ENCODE results near the gene SNX22.

Gene SNX22

DNA sequence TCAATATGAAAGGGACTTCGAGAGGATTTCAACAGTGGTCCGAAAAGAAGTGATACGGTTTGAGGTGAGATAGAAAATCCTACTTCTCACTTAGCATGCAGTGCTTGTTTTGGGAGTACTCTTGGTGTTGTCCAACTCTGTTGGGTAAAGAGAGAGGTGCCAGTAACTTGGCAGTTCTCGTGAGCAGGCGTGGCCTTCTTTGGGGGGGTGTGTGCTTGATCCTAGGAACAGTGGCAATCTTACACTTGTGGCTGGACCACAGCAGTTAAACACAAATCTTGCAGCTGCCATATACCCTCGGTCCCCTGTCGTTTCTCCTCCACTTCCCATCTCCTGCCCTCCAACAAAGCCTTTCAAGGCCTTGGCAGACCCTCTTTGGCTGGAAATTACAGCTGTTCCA, 15.2 kb upstream of the SNX22 start:
- DNase-seq: no peak

DNA sequence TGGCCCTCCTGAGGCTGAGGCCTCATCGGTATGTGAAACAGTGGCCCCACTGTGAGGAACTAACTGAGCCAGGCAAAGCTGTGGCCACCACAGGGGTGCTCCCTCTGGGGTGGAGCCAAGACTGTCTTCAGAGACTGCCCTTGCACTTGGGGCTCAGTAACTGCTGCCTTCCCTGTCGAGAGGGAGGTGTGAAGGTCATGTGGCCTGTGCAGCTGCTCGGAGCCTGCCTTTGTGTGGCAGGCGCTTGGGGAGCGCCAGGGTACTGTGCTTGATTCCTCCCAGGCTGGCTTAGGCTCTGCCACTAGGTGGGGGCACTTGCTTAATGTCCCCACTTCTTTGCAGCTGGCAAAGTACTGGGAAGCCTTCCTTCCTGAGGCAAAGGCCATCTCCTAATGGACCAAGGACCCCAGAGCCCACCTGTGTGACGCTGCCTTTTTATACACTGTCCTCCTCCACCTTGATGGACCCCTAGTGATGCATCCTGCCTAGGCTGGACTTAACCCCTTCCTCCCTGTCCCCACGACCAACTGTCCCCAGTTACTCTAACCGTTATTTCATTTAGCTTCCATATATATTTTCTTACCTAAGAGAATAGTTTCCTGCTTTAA, 14.2 kb upstream of the SNX22 start:
- DNase-seq: no peak

DNA sequence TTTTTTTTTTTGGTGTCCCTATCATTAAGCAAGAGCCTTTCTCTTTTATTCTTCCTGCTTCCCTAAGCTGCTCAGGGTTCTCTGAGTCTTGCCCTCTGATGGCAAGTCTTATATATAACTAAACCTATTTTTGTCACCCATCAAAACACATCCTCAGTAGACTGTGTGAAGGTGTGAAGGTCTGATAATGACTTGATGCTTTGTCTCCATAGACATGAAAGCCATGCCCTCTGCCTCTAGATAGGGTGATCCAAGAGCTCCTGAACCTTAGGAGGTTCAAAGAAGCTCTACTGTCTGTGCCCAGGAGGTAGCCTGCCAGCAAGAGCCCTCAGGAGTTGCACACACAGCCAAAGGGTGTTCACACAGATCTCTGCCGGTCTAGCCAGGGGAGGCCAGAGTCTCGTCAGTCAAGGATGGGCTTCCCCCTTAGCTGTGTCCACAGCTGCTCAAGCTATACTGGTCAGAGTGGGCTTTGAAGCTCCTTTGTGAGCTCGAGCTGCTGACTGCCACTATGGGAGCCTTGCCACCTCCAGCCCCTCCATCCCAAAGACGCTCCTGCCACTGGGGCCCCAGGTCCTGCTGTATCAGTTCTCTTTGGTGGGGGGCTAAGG, 13.1 kb upstream of the SNX22 start:
- no peak for DNase-seq

DNA sequence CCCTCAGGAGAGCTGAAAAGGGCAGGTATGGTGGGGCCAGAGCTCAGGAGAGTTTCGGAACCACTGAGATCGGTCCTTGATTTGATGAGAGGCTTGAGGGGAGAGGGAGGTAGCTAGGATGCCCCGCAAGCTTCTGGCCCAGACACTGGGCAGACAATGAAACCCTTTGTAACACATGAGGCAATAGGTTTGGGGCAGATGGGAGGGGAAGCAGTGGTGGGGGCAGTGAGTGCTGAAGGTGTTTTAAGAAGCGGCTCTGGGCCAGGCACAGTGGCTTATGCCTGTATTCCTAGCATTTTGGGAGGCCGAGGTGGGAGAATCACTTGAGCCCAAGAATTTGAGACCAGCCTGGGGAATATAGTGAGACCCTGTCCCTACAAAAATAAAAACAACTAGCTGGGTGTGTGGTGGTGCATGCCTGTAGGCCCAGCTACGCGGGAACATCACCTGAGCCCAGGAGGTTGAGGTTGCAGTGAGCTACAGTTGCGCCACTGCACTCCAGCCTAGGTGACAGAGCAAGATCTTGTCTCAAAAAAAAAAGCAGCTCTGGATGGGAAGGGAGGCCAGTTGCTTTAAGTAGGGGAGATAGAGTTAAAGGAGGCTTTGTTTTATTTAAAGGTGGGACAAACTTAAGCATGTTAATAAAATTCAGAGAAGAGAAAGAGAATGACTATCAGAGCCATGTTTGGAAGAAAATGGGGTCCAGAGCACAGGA, 9.6 kb upstream of the SNX22 start:
- no peak for DNase-seq

DNA sequence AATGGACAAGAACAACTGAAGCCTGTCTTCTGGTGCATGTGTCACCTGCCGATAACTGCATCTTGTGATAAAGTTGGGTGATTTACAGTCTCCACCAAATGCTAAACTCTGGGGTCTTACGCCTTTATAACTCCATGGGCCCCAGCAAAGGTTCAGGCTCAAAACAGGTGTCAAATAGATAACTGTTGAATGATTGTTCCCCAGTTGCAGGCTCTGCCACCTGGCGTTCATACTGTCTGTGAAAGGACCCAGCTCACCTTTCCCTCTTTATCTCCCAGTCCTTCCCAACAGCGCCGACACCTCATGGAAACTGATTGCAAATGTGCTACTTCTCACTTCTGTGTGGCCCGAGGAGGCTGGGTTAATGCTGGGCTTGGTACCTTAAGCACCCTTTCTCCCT, 8.3 kb upstream of the SNX22 start:
- no peak for DNase-seq

DNA sequence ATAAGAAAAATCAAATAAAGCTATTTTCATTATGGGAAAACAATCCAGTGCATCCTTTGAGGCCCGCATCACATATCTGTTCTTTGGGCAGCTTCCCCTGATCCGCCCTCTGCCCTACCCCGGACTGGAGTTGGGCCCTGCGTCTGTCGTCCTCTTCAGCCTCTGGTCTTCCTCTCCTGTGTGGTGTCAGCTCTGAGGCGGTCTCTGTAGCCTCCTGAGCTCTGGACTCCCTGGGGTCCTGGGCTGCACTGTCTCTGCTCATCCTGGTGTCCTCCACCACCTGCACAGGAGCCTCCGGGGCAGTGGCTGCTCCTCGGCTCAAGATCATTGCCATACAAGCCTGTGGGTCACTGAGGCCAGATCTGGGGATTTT, 7.4 kb upstream of the SNX22 start:
- no peak for DNase-seq

DNA sequence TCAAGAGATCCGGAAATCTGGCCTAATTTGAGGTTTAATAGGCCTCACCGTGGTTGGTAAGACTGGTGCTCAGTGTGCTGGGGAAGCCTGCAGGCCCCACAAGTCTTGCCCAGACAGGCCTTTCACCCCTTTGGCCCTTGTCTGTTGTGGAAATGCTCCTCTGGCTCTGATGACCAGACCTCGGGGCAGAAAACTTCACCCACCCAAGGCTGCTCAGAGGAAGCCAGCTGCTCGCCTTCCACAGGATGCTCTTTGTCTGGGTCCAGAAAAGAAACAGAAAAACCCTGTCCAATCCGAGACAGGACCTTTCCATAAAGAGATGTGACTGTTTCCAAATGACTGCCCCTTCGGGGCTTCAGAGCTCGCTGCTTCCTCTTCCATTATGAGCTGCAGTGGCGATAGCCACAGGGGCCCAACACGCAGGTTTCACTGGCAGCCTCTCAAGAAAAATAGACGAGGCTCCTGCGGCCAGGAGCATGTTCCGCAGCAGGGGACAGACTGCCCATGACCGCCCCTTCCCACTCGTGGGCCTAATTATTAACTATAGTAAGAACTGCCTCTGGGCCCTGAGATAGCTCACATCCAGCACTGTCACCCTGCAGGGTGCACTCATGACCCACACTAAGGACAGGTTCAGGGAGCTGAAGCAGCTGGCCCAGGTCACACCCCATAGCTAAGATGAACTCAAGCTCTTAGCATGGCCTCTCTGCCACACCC, 6.8 kb upstream of the SNX22 start:
- no peak for DNase-seq

DNA sequence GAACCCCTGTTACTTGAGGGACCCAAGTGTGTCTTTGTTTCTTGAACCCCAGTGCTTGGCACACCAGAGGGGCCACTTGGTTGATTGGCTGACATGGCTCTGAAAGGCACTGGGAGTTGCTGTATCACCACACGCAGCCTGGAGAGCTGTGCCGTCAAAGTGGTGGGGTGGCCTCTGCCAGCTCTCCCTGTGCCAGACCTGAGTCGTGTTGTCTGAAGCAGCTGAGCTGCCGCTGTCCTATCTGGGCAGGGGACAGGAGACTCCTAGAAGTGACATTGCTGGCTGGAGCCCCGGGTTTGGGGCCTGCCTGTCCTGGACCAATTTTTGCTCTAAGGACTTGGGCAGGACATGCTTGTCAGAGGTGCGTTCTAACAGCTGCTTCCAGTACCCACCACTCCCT, 5.5 kb upstream of the SNX22 start:
- DNase-seq: no peak

DNA sequence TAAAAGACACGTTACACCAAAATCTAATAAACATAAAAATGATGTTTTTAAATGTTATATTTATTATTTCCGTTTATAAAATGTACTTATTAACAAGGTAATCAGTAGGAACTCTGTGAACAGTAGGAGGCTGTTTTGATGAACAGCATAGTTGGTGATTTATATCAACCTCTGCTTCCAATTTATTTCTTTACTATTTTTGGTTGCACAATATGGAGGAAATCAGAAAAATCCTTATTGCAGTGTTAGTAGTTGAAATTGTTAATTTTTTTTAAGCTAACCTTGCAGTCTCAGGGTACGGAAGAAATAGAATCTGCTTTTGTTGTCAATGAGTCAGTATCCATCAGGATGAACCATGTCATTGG, 5.0 kb upstream of the SNX22 start:
- DNase-seq: no peak

DNA sequence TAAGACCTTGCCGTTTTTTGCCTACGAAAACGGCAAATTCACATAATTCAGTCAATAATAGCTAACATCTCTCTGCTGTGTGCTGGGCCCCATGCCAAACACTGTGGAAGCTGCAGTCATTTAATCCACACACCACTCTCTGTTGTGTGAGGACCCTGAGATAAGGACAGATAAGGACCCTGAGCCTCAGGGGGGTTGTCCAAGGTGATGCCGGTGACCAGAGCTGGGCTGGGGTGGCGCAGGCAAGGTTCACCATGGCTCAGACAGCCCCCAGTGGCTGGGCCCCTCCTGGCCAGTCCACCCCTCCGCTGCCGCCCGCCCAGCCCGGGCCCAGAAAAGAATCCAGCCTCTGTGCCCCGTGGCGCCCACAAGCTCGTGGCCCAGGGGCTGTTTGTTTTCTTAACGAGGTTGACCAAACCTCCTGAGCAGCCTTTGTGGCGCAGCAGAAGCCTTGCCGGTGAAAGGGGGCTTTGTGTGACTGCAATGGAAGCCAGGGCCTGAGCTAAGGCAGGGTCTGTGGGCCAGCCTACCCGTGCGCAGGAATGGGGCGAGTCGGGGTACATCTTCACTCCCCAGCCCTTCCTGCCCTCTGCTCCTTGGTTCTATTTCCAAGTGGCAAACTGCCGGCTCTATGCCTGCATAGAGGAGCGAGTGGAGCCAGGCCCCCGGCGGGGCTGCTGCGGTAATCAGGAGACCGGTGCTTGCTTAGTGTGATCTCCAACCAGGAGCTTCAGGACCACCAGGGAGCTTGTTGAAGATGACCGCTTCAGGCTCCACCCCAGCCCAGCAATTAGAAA, 4.4 kb upstream of the SNX22 start:
- DNase-seq: no peak

DNA sequence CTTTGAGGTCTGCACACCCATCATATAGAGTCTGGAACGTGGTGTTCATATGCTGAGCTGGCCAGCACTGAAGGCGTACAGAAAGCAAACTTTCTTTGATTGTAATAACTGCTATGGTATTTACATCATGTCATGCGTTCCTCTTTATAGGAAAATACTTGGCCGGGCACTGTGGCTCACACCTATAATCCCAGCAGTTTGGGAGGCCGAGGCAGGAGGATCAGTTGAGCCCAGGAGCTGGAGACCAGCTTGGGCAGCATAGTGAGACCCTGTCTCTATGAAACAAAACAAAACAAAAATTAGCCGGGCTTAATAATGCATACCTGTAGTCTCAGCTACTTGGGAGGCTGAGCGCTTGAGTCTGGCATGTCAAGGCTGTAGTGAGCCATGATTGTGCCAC, 3.4 kb upstream of the SNX22 start:
- DNase-seq: no peak

DNA sequence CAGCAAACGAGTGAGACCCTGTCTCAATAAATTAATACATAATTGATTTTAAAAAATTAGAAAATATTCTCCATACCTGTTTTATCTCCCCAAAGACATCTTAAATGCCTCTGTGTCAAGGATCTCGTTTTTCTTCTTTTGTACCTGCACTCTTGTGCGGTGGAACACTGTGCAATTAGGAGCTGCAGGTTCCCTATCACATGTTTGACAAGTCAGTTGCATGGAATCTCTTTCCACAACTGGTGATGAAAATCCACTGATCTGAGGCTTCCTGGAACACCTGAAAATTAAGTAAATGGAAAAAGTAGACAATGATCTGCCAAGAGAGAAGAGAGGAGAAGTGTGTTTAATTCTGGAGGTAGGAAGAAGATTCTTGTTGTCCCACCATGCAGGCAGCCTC, 3.0 kb upstream of the SNX22 start:
- no peak for DNase-seq

DNA sequence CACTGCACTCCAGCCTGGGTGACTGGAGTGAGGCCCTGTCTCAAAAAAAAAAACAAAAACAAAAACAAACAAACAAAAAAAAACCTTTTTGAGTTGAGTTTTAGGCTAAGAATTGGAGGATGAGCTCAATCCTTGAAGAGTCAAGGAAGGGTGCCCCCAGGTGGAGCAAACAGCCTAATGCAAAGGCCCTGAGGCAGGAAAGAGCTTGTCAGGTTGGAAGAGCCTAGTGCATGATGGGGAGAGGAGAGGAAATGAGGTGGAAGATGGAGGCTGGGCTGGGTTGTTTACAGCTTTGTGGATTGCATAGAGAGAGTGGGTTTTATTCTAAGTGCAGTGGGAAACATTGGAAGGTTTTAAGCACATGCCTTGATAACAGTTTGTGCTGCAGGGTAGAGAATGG, 2.1 kb upstream of the SNX22 start:
- no peak for DNase-seq

DNA sequence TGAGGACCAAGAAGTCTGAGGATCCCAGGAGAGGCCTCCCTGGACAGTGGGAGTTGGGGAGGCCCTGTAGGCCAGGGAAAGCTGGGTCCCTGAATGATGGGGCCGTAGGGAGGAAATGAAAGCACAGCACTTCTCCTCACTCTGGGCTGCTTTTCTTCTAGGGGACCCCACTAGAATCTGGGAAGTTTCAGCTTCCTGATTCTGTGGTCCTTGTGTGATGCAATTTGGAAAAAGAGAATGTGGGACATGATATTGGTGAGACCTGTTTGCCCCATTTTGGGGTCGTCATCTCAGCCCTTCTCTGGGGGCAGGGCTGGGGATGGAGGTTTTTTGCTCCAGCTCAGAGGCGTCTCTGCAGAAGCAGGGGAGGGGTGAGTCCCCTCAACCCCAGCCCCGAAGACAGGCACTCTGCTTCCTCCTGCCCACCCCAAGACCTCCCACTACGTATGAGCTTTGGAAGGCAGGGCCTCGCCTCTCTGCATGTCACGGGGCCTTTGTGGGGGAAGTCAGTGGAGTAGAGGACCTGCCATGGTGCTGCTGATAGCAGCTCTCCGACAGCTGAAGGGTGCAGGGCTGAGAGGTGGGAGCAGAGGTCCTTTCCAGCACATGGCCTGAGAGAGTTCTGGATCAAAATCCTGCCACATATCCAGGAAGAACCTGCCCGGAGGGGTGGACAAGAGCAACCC, 1.5 kb upstream of the SNX22 start:
- no peak for DNase-seq

DNA sequence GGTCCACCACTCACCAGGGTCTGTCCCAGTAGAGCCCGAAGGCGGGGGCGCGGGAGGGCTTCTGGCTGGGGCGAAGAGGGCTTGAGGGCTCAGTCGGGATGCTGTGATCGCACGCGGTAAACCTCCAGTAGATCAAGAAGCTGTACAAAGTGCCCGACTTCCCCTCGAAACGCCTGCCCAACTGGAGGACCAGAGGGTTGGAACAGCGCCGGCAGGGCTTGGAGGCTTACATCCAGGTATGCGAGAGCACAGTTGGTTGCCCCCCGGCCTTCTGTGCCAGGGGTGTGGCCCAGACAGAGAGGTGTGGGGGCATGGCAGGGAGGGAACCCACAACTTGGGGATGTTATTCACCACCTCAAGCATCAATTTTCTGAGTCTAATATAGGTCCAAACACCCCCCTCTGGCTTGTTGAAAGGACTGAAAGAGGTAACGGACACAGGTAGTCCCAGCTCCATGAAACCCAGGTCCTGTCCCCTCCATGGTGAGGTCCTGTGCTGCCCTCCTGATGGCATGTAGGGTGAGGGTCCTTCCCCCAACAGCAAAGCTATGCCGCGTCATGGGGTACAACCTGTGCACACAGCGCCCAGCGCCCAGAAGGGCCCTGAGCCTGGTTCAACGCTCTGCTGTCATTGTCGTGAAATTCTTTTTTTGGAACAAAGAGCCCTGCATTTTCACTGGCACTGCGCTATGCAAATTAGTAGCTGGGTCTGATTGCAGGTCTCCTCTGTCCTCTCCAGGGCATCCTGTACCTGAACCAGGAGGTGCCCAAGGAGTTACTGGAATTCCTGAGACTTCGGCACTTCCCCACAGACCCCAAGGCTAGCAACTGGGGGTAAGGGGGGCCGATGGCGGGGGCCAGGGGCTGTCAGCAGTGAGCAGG, 1.2 kb downstream of the SNX22 start:
- no peak for DNase-seq

DNA sequence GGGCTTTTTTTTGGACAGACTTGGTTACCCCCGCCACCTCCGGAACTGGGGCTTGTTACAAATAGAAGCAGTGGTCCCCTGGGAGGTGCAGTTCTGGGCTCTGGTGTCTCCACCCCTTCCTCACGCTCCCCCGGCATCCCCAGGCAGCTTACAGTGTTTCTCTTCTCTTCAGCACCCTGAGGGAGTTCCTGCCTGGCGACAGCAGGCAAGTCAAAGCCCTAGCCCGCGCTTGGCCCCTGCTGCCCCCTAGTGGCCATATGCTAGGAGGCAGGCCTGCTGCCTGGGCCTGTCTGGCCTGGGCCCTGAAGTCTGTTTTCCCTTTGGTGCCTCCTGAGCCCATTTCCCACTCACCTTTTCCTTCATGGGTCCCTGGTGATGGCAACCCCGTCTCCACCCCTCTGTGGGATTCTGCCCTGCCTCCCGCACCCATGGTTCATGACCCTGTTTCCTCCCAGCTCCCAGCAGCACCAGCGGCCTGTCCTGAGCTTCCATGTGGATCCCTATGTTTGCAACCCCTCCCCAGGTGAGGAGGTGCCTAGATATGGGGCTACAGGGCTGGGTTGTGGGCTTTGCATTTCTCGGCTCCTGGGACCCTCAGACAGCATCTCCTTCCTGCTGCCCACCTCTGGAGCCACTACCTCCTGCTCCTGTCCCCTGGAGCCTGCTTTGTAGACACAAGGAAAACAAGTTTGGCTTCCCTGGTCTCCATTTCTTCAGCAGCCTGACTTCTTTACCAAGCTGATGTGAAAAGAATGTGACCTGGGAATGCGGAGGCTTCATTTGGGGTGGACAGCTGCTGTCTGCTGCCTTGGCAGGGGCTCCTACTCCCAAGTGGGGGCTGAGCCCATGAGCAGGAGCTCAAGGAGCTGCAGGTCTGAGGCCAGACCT, 2.2 kb downstream of the SNX22 start:
- DNase-seq: peak; percentile 92

DNA sequence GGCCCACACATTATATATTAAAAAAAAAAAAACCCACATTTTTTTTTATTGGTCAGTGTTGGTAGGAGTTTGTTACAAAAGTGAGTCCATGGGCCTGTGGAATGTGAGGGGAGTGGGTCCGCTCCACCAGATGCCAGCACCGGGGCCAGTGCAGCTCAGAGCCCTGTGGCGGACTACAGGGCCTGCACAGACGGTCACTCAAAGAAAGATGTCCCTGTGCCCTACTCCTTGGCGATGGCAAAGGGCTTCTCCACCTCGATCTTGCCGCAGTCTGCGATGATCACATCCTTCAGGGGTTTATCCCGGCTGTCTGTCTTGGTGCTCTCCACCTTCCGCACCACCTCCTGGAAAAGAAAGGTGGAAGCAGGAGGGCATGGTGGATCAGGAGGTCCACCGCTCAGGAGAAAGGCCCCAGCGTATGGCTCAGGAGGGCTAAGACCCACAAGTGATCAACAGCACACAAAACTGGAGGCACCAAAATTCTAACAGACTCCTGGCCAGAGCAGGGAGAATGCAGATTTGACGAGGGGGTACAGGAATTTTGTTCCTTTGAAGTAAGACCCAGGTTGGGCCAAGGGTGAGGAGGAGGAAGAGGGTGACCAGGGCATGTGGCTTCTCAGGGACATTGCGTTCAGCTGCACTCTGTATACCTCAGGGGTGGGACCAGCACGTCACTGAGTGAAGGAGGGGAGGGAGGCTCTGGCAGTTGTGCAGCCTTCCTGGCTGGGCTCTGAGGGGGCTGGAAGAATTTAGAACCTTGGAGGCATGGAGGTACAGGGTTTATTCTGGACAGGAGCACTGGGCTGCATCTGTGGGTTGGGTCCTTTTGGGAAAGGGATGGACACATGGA, 4.5 kb downstream of the SNX22 start:
- no peak for DNase-seq

DNA sequence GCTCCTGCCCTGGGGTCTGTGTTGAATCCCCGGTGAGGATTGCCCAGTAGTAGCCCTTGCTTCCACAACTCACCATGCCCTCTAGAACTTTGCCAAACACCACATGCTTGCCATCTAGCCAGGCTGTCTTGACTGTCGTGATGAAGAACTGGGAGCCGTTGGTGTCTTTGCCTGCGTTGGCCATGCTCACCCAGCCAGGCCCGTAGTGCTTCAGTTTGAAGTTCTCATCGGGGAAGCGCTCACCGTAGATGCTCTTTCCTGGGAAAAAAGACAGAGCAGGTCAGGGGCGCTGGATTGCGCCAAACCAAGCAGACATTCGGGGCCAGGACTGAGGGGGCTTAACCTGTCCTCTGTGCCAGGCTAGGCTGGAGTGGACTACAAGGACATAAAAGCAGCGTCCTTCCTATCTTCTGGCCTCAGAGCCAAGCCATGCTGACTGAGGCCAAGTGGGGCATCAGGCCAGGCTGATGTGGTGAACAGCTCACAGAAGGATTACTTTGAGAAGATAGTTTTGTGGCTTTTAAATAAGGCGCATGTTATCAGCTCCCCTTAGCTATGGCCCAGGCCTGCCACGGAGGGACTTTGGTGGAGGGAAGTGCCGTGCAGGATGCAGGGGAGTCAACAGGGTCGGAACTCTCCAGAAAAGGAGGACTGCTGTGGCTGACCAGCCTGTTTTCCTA, 5.3 kb downstream of the SNX22 start:
- DNase-seq: no peak

DNA sequence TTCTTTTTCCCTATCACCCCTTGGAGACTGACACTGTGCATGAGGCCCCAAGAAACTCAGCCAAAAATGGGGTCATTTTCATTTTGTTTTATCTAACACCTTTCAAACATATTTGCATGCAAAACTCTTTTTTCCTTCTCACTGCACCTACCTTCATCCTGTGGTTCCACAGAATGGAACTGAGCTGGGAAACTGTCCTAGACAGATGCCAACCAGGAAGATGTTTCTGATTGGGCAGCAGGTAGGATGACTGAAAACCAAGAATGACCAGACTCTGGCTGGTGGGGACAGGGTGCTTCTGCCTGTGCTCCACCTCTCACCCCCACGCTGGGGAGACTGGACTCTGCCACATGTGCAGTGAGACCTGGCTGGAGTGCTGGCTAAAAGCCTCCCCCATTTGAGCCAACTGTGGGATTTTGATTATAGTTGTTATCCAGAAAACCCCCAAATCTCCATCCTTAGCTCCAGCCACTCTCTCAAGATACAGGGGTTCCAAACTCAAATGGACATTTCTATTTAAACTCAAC, 6.1 kb downstream of the SNX22 start:
- DNase-seq: no peak

All from activated naive CD4-positive, alpha-beta T cell treated with Interleukin-2 at 50 U/mL for 16 hours (primary cell).